HG03039 (cell line): ENCODE data around the gene CAPN7.

Experiments
- ATAC-seq: cut with Tn5 transposase; IDR thresholded peaks from one replicate; pipeline ENCODE4 v1.9.1; 2021; ENCODE audit warnings: mild to moderate bottlenecking, moderate library complexity; ENCODE audit not compliant: unreplicated experiment

The CAPN7 gene

GRCh38 chr3:15198686-15199085 lies 7.4 kb upstream of the CAPN7 start:
- no peak for ATAC-seq

GRCh38 chr3:15199493-15200105 lies 6.4 kb upstream of the CAPN7 start:
- ATAC-seq: no peak

DNA sequence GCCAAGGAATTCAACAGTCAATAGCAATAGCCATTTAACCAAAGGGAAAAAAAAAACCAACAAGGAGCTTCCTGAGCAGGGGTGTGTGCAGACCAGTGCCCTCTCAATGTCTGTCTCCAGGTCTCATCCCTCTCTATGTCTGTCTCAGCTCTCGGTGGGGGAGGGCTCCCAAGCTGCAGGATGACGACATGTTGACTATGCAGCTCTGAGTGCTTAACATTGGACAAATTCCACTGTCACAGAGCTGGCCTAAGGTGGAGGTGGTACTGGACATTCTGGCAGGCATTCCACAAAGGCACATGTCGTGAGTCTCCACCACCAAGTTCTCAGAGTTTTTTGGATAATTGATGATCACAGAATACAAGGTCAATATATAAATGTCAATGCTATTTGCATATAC lies 2.0 kb upstream of the CAPN7 start:
- no peak for ATAC-seq

DNA sequence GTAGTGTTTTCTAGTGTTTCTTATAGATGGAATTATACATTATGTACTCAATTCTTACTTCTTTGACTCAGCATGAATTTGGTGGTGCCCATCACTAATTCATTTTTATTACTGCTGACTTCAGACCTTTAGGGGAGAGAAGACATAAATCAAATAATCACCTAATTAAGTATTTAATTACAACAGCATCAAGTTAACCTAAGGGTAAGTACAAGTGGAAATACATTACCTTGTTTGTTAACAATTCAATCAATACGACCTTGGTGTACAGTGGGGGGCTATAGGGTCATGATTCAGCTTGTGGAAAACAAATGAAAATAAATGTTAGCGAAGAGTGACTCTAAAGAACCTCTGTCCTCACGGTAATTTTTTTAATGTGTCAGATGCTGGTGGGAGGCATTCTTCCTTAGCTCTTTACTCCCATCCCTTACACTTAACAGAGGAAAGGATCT lies 538 bp upstream of the CAPN7 start:
- ATAC-seq: no peak

GRCh38 chr3:15206662-15207576 lies 873 bp downstream of the CAPN7 start:
- ATAC-seq: no peak

DNA sequence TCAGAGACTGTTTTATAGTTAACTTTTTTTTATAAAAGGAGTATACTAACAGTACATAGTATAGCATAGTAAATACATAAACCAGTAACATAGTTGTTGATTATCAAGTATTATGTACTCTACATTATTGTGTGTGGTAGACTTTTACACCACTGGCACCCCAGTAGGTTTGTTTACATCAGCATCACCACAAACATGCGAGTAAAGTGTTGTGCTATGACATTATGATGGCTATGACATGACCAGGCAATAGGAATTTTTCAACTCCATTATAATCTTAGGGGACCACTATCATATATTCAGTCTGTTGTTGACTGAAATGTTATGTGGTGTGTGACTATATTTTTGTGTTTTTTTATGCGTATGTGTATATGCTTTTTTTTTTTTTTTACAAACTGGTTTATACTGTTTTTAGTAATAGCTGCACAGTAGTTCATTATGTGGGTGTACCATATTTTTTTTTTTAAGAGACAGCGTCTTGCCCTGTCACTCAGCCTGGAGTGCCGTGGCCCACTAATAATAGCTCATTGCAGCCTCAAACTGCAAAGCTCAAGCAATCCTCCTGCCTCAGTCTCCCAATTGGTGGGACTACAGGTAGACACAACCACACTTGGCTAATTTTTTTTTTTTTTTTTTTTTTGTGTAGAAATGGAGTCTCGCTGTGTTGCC lies 1.9 kb downstream of the CAPN7 start:
- ATAC-seq: no peak

GRCh38 chr3:15211937-15212336 lies 5.9 kb downstream of the CAPN7 start:
- ATAC-seq: no peak

DNA sequence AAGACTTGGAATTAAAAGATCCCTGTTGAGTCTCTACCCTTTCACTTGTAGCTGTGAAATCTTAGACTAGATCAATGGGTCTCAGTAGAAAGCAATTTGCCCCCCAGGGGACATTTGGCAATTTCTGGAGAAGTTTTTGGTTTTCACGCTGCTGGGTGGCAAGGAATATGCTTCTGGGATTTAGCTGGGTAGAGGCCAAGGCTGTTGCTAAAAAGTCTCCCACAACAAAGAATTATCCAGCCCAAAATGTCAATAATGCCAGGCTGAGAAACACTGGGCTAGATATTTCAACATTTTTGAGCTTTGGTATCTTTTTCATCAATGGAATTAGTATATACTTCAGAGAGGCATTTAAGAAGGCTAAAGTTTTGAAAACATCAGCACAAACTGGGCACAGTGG lies 8.7 kb downstream of the CAPN7 start:
- ATAC-seq: no peak

GRCh38 chr3:15215996-15216395 lies 9.9 kb downstream of the CAPN7 start:
- ATAC-seq: no peak

- ATAC-seq: no peak
Observed at GRCh38 chr3:15216501-15216900, 10.5 kb downstream of the CAPN7 start.

- ATAC-seq: no peak
Observed at GRCh38 chr3:15217011-15217671, 11.1 kb downstream of the CAPN7 start.

GRCh38 chr3:15217841-15218267 lies 11.8 kb downstream of the CAPN7 start:
- ATAC-seq: no peak

- no peak for ATAC-seq
Observed at GRCh38 chr3:15218689-15219088, 12.6 kb downstream of the CAPN7 start.

DNA sequence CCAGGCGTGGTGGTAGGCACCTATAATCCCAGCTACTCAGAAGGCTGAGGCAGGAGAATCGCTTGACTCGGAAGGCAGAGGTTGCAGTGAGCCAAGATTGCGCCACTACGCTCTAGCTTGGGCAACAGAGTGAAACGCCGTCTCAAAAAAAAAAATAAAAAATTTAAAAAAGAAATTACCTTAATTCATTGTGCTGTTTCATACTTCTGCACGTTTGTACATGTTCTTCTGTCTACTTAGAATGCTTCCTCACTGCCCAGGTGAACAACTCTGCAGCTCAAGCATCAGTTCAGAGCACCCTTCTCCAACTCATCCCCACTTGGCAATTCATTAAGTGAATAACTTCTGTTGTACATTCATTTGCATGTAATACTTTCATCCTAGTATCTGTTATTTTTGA lies 14.0 kb downstream of the CAPN7 start:
- no peak for ATAC-seq

GRCh38 chr3:15220661-15221060 lies 14.6 kb downstream of the CAPN7 start:
- no peak for ATAC-seq

- no peak for ATAC-seq
Observed at GRCh38 chr3:15221574-15222217, 15.7 kb downstream of the CAPN7 start.

GRCh38 chr3:15223685-15224572 lies 17.9 kb downstream of the CAPN7 start:
- no peak for ATAC-seq

- no peak for ATAC-seq
Observed at GRCh38 chr3:15228147-15228546, 22.1 kb downstream of the CAPN7 start.

DNA sequence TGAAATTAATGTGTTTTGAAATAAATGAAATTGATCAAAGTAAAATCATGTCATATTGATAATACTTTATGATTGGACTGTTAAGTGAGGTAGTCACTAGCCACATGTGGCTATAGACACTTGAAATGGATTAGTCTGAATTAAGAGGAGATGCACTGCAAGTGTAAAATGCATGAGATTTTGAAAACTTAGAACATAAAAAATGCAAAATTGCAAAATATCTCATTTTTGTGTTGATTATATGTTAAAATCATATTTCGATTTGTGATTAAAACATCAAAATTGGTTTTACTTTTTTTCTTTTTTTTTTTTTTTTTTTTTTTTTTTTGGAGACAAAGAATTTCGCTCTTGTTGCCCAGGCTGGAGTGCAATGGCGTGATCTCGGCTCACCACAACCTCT lies 23.2 kb downstream of the CAPN7 start:
- ATAC-seq: no peak

DNA sequence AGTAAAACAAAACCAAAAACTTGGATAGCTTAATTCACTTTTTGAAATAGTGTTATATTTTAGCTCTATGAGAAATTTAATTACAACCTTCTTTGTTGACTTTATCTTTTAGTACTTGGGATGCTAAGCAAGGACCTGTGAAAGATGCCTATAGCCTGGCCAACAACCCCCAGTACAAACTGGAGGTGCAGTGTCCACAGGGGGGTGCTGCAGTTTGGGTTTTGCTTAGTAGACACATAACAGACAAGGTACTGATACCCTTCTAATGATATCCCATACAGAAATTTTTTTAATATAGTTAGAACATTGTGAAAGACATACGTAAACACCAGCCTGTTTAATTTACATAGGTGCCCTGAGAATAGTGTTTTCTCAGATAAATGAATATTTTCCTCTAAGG lies 35.3 kb downstream of the CAPN7 start:
- no peak for ATAC-seq
